ENCODE results near the gene CATSPERE. TPM values are rescaled to one million over a fixed set of nuclear protein-coding genes. Genes with fewer than 3 reads are reported as not detected.

Gene CATSPERE
- total and polyA plus RNA-seq, 10 of the 15 experiments (the other 5 are each of a cell fraction or from before 2014, with no cell fraction given): 0.04 to 0.24 (median 0.17) TPM; not detected in 3

GRCh38 chr1:244451951-244452795 is 8.9 kb upstream of the CATSPERE start (continued):
- no peak for TF ChIP-seq NFXL1 (IDR thresholded peaks at IDR 0.05; ENCODE audit: borderline replicate concordance)
- no peak for TF ChIP-seq ZNF592 (IDR thresholded peaks at IDR 0.05)
- TF ChIP-seq JUNB (IDR thresholded peaks at IDR 0.05): no peak
- no peak for TF ChIP-seq ZBED1 (IDR thresholded peaks at IDR 0.05; ENCODE audit: borderline replicate concordance)
- no peak for TF ChIP-seq FOXM1 (IDR thresholded peaks at IDR 0.05; ENCODE audit: low read depth, low read length)
- no peak for TF ChIP-seq TCF12 (IDR thresholded peaks at IDR 0.05; ENCODE audit: low read depth, low read length)
- 0 out of 2 replicates have a peak, but pooled peaks have one; percentile 17 for TF ChIP-seq POLR2AphosphoS2 (IDR thresholded peaks at IDR 0.05; ENCODE audit: low read depth, low read length)
- TF ChIP-seq ATF2 (IDR thresholded peaks at IDR 0.05; ENCODE audit: low read length): no peak
- TF ChIP-seq POLR2AphosphoS5 (IDR thresholded peaks at IDR 0.05; ENCODE audit: low read length): no peak
- TF ChIP-seq CREB1 (IDR thresholded peaks at IDR 0.05; ENCODE audit: low read depth): no peak
- peak; percentile 69 for TF ChIP-seq BRCA1 (IDR thresholded peaks at IDR 0.05; ENCODE audit: low read depth, low read length)
- peak; percentile 45; the same call in 1 of the 2 replicates for TF ChIP-seq PKNOX1 (IDR thresholded peaks at IDR 0.05)
- TF ChIP-seq E2F4 (IDR thresholded peaks at IDR 0.05; ENCODE audit: low read depth, low read length): peak; percentile 88
- TF ChIP-seq KAT2A (conservative IDR thresholded peaks at IDR 0.05; ENCODE audit: control insufficient read depth, low read depth, low read length): no peak
- no peak for TF ChIP-seq RFX5 (IDR thresholded peaks at IDR 0.05; ENCODE audit: low read depth, low read length)
- no peak for TF ChIP-seq SMAD1 (IDR thresholded peaks at IDR 0.05; ENCODE audit: low read depth, partially characterized antibody)
- TF ChIP-seq FOS (IDR thresholded peaks at IDR 0.05; ENCODE audit: borderline replicate concordance, extremely low read depth, insufficient read length): no peak
- TF ChIP-seq, protein P1, sequence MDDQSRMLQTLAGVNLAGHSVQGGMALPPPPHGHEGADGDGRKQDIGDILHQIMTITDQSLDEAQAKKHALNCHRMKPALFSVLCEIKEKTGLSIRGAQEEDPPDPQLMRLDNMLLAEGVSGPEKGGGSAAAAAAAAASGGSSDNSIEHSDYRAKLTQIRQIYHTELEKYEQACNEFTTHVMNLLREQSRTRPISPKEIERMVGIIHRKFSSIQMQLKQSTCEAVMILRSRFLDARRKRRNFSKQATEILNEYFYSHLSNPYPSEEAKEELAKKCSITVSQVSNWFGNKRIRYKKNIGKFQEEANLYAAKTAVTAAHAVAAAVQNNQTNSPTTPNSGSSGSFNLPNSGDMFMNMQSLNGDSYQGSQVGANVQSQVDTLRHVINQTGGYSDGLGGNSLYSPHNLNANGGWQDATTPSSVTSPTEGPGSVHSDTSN (IDR thresholded peaks at IDR 0.05; ENCODE audit: insufficient replicate concordance, low read depth, low read length): no peak
- TF ChIP-seq NR2C2 (IDR thresholded peaks at IDR 0.05; ENCODE audit: borderline replicate concordance, control insufficient read depth, insufficient read length, low read depth): no peak

Data from GM12878 (cell line).